Measurements from ENCODE around the gene BCKDHB. TPM values are rescaled to one million over a fixed set of nuclear protein-coding genes. Genes with fewer than 3 reads are reported as not detected.

Gene BCKDHB
- total and polyA plus RNA-seq, 2 of the 4 experiments (the other 2 are of a cell fraction): 11.2 to 11.8 TPM

GRCh38 chr6:80316686-80317231, 210.3 kb downstream of the BCKDHB start:
- BruUV-seq (replicated peaks): no TSS peak
- H3K79me1 ChIP-seq (ENCODE audit: low read depth in 1 of 2, low read length in 2 of 2): no peaks in the 10 kb centered on the region
- H3K36me3 ChIP-seq (ENCODE audit: control insufficient read depth, insufficient read depth, low read length): no peaks in the 10 kb centered on the region
- POLR2A ChIA-PET (ENCODE audit: unreplicated experiment): no interaction called here
- no peak overlapping the region for H4K5ac ChIP-seq (ENCODE audit: low read depth, low read length)
- H2AFZ ChIP-seq (replicated peaks; ENCODE audit: low read length, poor library complexity): no peak overlapping the region
- no peaks in the 10 kb centered on the region for H3K27me3 ChIP-seq (ENCODE audit: control insufficient read depth, insufficient read depth, low read length)
- dilution Hi-C loops (cut with HindIII; ENCODE audit: low sequenced_read_pairs, unreplicated experiment): no loop called here
- no peak overlapping the region for H3K4ac ChIP-seq (ENCODE audit: low read depth, low read length)
- H2AK9ac ChIP-seq (replicated peaks; ENCODE audit: low read depth, low read length, poor library complexity): no peak overlapping the region
- H3K18ac ChIP-seq (ENCODE audit: low read depth, low read length): no peak overlapping the region
- in situ Hi-C loops (cut with MboI; ENCODE audit: low sequenced_read_pairs): no loop called here
- H3K27ac ChIP-seq (ENCODE audit: insufficient read depth, low read length): no peak overlapping the region
- no peaks in the 10 kb centered on the region; the same call in 1 of the 2 replicates for H3K4me1 ChIP-seq (ENCODE audit: control insufficient read depth, insufficient read depth, low read length)
- H2BK5ac ChIP-seq (ENCODE audit: low read depth, low read length, poor library complexity, severe bottlenecking): no peak overlapping the region
- H2AK5ac ChIP-seq (ENCODE audit: low read depth, low read length): no peak overlapping the region
- no peak overlapping the region for H3K9ac ChIP-seq (ENCODE audit: low read depth, low read length)
- TF ChIP-seq SMC3 (IDR thresholded peaks at IDR 0.05; ENCODE audit: low read depth, low read length) (no peak), CEBPB (IDR thresholded peaks at IDR 0.05; ENCODE audit: low read depth, low read length) (no peak), MXI1 (IDR thresholded peaks at IDR 0.05; ENCODE audit: borderline replicate concordance, low read depth, low read length) (no peak), RFX5 (IDR thresholded peaks at IDR 0.05; ENCODE audit: low read depth, low read length) (no peak), FOS (IDR thresholded peaks at IDR 0.05; ENCODE audit: low read depth, low read length) (no peak), CTCF (conservative IDR thresholded peaks at IDR 0.05; ENCODE audit: low read depth, low read length) (0 out of 2 replicates have a peak, but pooled peaks have one; percentile 23), BHLHE40 (IDR thresholded peaks at IDR 0.05; ENCODE audit: low read depth, low read length) (no peak), POLR2A (IDR thresholded peaks at IDR 0.05; ENCODE audit: low read depth, low read length) (no peak), ELK1 (IDR thresholded peaks at IDR 0.05; ENCODE audit: borderline replicate concordance, low read depth, low read length) (no peak), RCOR1 (IDR thresholded peaks at IDR 0.05; ENCODE audit: insufficient replicate concordance, low read length) (no peak), MAZ (IDR thresholded peaks at IDR 0.05; ENCODE audit: borderline replicate concordance, low read depth, low read length) (no peak), USF2 (IDR thresholded peaks at IDR 0.05; ENCODE audit: low read depth, low read length) (no peak), RAD21 (IDR thresholded peaks at IDR 0.05; ENCODE audit: low read length) (0 out of 2 replicates have a peak, but pooled peaks have one; percentile 10), CHD1 (IDR thresholded peaks at IDR 0.05; ENCODE audit: low read depth, low read length) (no peak)
- H2BK20ac ChIP-seq (ENCODE audit: low read depth, low read length): no peak overlapping the region
- H2BK120ac ChIP-seq (ENCODE audit: low read depth, low read length): no peak overlapping the region
- no peaks in the 10 kb centered on the region for H3K9me1 ChIP-seq (ENCODE audit: insufficient read depth, low read length)
- no peak overlapping the region for H4K91ac ChIP-seq (ENCODE audit: insufficient read depth, low read depth, low read length)
- no peaks in the 10 kb centered on the region for H3K9me3 ChIP-seq (ENCODE audit: control insufficient read depth, insufficient read depth, low read length)
- no peak overlapping the region for H3K4me2 ChIP-seq (ENCODE audit: low read depth, low read length)
- H4K8ac ChIP-seq (ENCODE audit: low read depth in 2 of 2, low read length in 2 of 2): no peak overlapping the region
- ATAC-seq (ENCODE audit: low read depth) (no peak), DNase-seq (no peak)
- no CpG with 5 or more reads among the region's 4 CpGs for WGBS, 2 experiments (ENCODE audit: extremely low coverage in 2 of 2, insufficient read length in 1 of 2)
- intact Hi-C loops (cut with micrococcal nuclease): no loop called here
- H3K56ac ChIP-seq (ENCODE audit: extremely low read depth, insufficient read depth, low read length): no peak overlapping the region
- H3K14ac ChIP-seq (replicated peaks; ENCODE audit: low read depth, low read length): no peak overlapping the region
- no peak overlapping the region for H3K23ac ChIP-seq (ENCODE audit: low read depth, low read length)
- CTCF ChIA-PET: no interaction called here
- H4K20me1 ChIP-seq (ENCODE audit: insufficient read depth, low read length): no peaks in the 10 kb centered on the region
- H2BK15ac ChIP-seq (ENCODE audit: low read depth, low read length): no peak overlapping the region
- no peak overlapping the region for H3K4me3 ChIP-seq (ENCODE audit: insufficient read depth, low read depth, low read length)

All from IMR-90 (cell line).